DOHH2 (cell line): ENCODE measurements around the gene MICA.
A peak's percentile ranks its signal among the peaks of the same experiment; 100 is the strongest.

Experiments
- H3F3A ChIP-seq: fragments of 200-600 bp; sonication (generic), shearing (Covaris generic); 2 replicates; pipeline ENCODE4 v1.6.0; 2016; ENCODE audit warnings: antibody characterized with exemption, mild to moderate bottlenecking; ENCODE audit not compliant: control insufficient read depth, insufficient read depth
- H3K27ac ChIP-seq: fragments of 200-600 bp; sonication (generic); 2 replicates; pipeline ENCODE4 v1.5.1; 2014; ENCODE audit warnings: low read depth, mild to moderate bottlenecking, low read length, moderate library complexity
- H3K27me3 ChIP-seq: fragments of 200-600 bp; sonication (generic); 2 replicates; pipeline ENCODE4 v1.6.1; 2014; ENCODE audit warnings: mild to moderate bottlenecking, low read length, mixed read lengths; ENCODE audit not compliant: control insufficient read depth
- H3K36me3 ChIP-seq: fragments of 200-600 bp; sonication (generic); 2 replicates; pipeline ENCODE4 v1.6.1; 2014; ENCODE audit warnings: mild to moderate bottlenecking, low read length, moderate library complexity, mixed read lengths; ENCODE audit not compliant: control insufficient read depth
- H3K4me1 ChIP-seq: fragments of 200-600 bp; sonication (generic); 2 replicates; pipeline ENCODE4 v1.6.1; 2014; ENCODE audit warnings: mild to moderate bottlenecking, low read length, mixed read lengths; ENCODE audit not compliant: control insufficient read depth
- H3K4me2 ChIP-seq: fragments of 200-600 bp; sonication (generic); 2 replicates; pipeline ENCODE4 v1.6.0; 2014; ENCODE audit warnings: mild to moderate bottlenecking, low read length, moderate library complexity
- H3K4me3 ChIP-seq: fragments of 200-600 bp; sonication (generic); 2 replicates; pipeline ENCODE4 v1.5.1; 2014; ENCODE audit warnings: mild to moderate bottlenecking, low read length, mixed read lengths
- H3K79me2 ChIP-seq: fragments of 200-600 bp; sonication (generic); 2 replicates; pipeline ENCODE4 v1.6.1; 2014; ENCODE audit warnings: mild to moderate bottlenecking, low read length, mixed read lengths; ENCODE audit not compliant: control insufficient read depth
- H3K9me2 ChIP-seq: fragments of 200-600 bp; sonication (generic); replicated peaks from 2 replicates; pipeline ENCODE4 v1.6.1; 2014; ENCODE audit warnings: mild to moderate bottlenecking, low read length, mixed read lengths; ENCODE audit not compliant: control insufficient read depth
- H3K9me3 ChIP-seq: fragments of 200-600 bp; sonication (generic); 2 replicates; pipeline ENCODE4 v1.6.1; 2014; ENCODE audit warnings: antibody characterized with exemption, low read length, mixed read lengths; ENCODE audit not compliant: control insufficient read depth, insufficient read depth
- H4K20me1 ChIP-seq: fragments of 200-600 bp; sonication (generic); 2 replicates; pipeline ENCODE4 v1.6.0; 2014; ENCODE audit warnings: low read depth, mild to moderate bottlenecking, antibody characterized with exemption, low read length, moderate library complexity; ENCODE audit not compliant: control insufficient read depth, insufficient read depth
- CTCF ChIP-seq: fragments of 200-600 bp; sonication (generic); IDR thresholded peaks from one replicate; pipeline ENCODE4 v1.5.1; 2014; ENCODE audit warnings: antibody characterized with exemption, mild to moderate bottlenecking, low read depth, low read length; ENCODE audit not compliant: poor library complexity, severe bottlenecking
- EZH2phosphoT487 ChIP-seq: fragments of 200-600 bp; sonication (generic); IDR thresholded peaks from 2 replicates; pipeline ENCODE4 v1.6.1; 2017; ENCODE audit warnings: borderline replicate concordance, mild to moderate bottlenecking, antibody characterized with exemption, low read length, moderate library complexity, mixed read lengths

MICA gene

GRCh38 chr6:31357886-31358285 is 45.5 kb upstream of the MICA start:
- Histone ChIP-seq H3K9me2 (no peaks in the 10 kb centered on the region), H3K4me2 (peak overlapping the region; percentile 93), H3K27me3 (peaks cover 9% of the 10 kb centered on the region; the same call in 1 of the 2 replicates), H3K27ac (no peak overlapping the region), H4K20me1 (peaks cover 7% of the 10 kb centered on the region; the same call in 1 of the 2 replicates), H3K79me2 (peaks cover 18% of the 10 kb centered on the region), H3K9me3 (no peaks in the 10 kb centered on the region), H3K36me3 (peaks cover 31% of the 10 kb centered on the region), H3F3A (peaks cover 8% of the 10 kb centered on the region; the same call in 1 of the 2 replicates), H3K4me1 (peaks cover 39% of the 10 kb centered on the region), H3K4me3 (peak overlapping the region; percentile 81)
- TF ChIP-seq CTCF, result no peak
- no peak for TF ChIP-seq EZH2phosphoT487

- Histone ChIP-seq H3K27me3 (peaks cover 9% of the 10 kb centered on the region; the same call in 1 of the 2 replicates), H3K9me2 (no peaks in the 10 kb centered on the region), H3F3A (peaks cover 6% of the 10 kb centered on the region; the same call in 1 of the 2 replicates), H3K9me3 (no peaks in the 10 kb centered on the region), H3K4me2 (no peak overlapping the region), H4K20me1 (peaks cover 7% of the 10 kb centered on the region; the same call in 1 of the 2 replicates), H3K4me3 (no peak overlapping the region), H3K79me2 (peaks cover 18% of the 10 kb centered on the region), H3K27ac (no peak overlapping the region), H3K4me1 (peaks cover 35% of the 10 kb centered on the region), H3K36me3 (peaks cover 27% of the 10 kb centered on the region)
- TF ChIP-seq EZH2phosphoT487 (no peak), CTCF (no peak)
Measured at GRCh38 chr6:31358302-31358701, 45.1 kb upstream of the MICA start.

DNA sequence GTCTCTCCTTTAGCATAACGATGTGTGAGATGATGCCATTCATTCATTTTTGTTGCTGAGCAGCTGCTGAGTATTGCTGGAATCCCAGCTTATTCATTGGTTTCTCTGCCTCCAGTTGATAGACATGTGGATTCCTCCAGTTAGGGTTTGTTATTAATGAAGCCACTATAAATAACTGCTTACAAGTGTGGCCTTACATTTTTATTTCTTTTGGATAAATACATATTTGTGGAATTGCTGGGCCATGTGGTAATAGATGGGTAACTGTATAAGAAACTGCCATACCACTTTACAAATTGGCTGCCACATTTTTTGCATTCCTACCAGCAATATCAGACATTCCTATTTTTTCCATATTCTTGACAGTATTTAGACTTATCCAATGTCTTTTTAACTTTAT is 43.8 kb upstream of the MICA start:
- H3K36me3 ChIP-seq, result peaks cover 16% of the 10 kb centered on the region
- no peaks in the 10 kb centered on the region for H3K9me3 ChIP-seq
- H3K4me2 ChIP-seq, result no peak overlapping the region
- H3K79me2 ChIP-seq, result peaks cover 18% of the 10 kb centered on the region
- peaks cover 29% of the 10 kb centered on the region for H3K4me1 ChIP-seq
- H3K27ac ChIP-seq, result no peak overlapping the region
- H3K4me3 ChIP-seq, result no peak overlapping the region
- H4K20me1 ChIP-seq, result 0 out of 2 replicates have a peak, but pooled peaks cover 5% of the 10 kb centered on the region
- TF ChIP-seq EZH2phosphoT487 (no peak), CTCF (no peak)
- H3F3A ChIP-seq, result no peaks in the 10 kb centered on the region
- H3K27me3 ChIP-seq, result peaks cover 12% of the 10 kb centered on the region; the same call in 1 of the 2 replicates
- H3K9me2 ChIP-seq, result no peaks in the 10 kb centered on the region

DNA sequence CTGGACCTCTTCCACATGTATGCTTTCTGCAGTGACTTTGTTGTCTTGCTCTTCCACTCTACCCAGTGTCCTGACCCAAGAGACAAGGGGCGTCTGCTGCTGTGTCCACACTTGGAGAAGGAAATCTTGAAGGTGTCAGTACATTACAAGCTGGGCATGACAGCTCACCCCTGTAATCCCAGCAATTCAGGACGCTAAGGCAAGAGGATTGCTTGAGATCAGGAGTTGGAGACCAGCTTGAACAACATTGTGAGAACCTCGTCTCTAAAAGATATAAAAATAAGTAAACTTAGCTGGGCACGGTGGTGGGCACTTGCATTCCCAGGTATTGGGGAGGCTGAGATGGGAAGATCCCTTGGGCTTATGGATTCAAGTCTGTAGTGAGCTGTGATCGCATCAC is 40.6 kb upstream of the MICA start:
- H3K4me2 ChIP-seq, result no peak overlapping the region
- H3K4me1 ChIP-seq, result peaks cover 19% of the 10 kb centered on the region
- H3K9me3 ChIP-seq, result no peaks in the 10 kb centered on the region
- no peaks in the 10 kb centered on the region for H3K9me2 ChIP-seq
- H3K36me3 ChIP-seq, result no peaks in the 10 kb centered on the region
- no peaks in the 10 kb centered on the region for H3F3A ChIP-seq
- no peak for TF ChIP-seq EZH2phosphoT487
- no peak for TF ChIP-seq CTCF
- no peak overlapping the region for H3K27ac ChIP-seq
- H4K20me1 ChIP-seq, result no peaks in the 10 kb centered on the region
- H3K4me3 ChIP-seq, result no peak overlapping the region
- no peaks in the 10 kb centered on the region for H3K79me2 ChIP-seq
- H3K27me3 ChIP-seq, result peaks cover 33% of the 10 kb centered on the region
